CD14-positive monocyte (primary cell): Measurements from ENCODE around the gene STARD8. TPM values are rescaled to one million over a fixed set of nuclear protein-coding genes. Genes with fewer than 3 reads are reported as not detected.

Source experiments
- DNase-seq, 3 donors: peaks; one replicate each; pipeline ENCODE4 v3.0.0-alpha.2; 2011 to 2022
- H2AFZ ChIP-seq: 2 replicates; pipeline ENCODE4 v1.6.0; 2012; ENCODE audit warnings: mild to moderate bottlenecking, low read depth, low read length, inconsistent platforms; ENCODE audit not compliant: insufficient read depth, poor library complexity, severe bottlenecking
- H3K27ac ChIP-seq, 2 donors: 1 replicate in 1 of 2; 2 replicates in 1 of 2; pipeline ENCODE4 v1.5.1; 2012 to 2013; ENCODE audit warnings: low read length in 2 of 2, control low read depth in 1 of 2, inconsistent platforms in 1 of 2, low read depth in 1 of 2, mild to moderate bottlenecking in 1 of 2
- H3K27me3 ChIP-seq, 2 donors: one replicate each; pipeline versions ENCODE4 v1.6.0 to v1.6.1; 2011 to 2013; ENCODE audit warnings: low read length in 2 of 2; ENCODE audit not compliant: control insufficient read depth in 2 of 2, insufficient read depth in 2 of 2
- H3K36me3 ChIP-seq, 2 donors: replicated peaks in 1 of 2; 1 replicate in 1 of 2; 2 replicates in 1 of 2; pipeline versions ENCODE4 v1.5.1 to v1.6.1; 2012 to 2013; ENCODE audit warnings: low read length in 2 of 2, control low read depth in 1 of 2, inconsistent platforms in 1 of 2, mild to moderate bottlenecking in 1 of 2; ENCODE audit not compliant: insufficient read depth in 2 of 2, control insufficient read depth in 1 of 2
- H3K4me1 ChIP-seq, 2 donors: 1 replicate in 1 of 2; 2 replicates in 1 of 2; pipeline versions ENCODE4 v1.5.1 to v1.6.1; 2012 to 2013; ENCODE audit warnings: low read length in 2 of 2, control low read depth in 1 of 2, inconsistent platforms in 1 of 2, mild to moderate bottlenecking in 1 of 2, moderate library complexity in 1 of 2; ENCODE audit not compliant: insufficient read depth in 2 of 2, control insufficient read depth in 1 of 2
- H3K4me2 ChIP-seq: replicated peaks from 2 replicates; pipeline ENCODE3; 2012; ENCODE audit warnings: low read length, moderate library complexity, mild to moderate bottlenecking; ENCODE audit not compliant: poor library complexity, severe bottlenecking; ENCODE audit errors: extremely low read depth
- H3K4me3 ChIP-seq, 3 experiments: fragments of 200-600 bp in 1 of 3; sonication (generic) in 1 of 3; replicated peaks in 1 of 3; 1 replicate in 2 of 3; 2 replicates in 1 of 3; pipeline ENCODE4 v1.5.1; 2011 to 2013; ENCODE audit warnings: low read length in 3 of 3, mild to moderate bottlenecking in 3 of 3, control low read depth in 2 of 3, low read depth in 2 of 3, inconsistent platforms in 1 of 3, moderate library complexity in 1 of 3
- H3K79me2 ChIP-seq: 2 replicates; pipeline ENCODE4 v1.6.0; 2012; ENCODE audit warnings: mild to moderate bottlenecking, control low read depth, inconsistent platforms, low read length, moderate library complexity; ENCODE audit not compliant: insufficient read depth
- H3K9ac ChIP-seq: 2 replicates; pipeline ENCODE4 v1.6.0; 2017; ENCODE audit warnings: low read length, mild to moderate bottlenecking; ENCODE audit not compliant: insufficient read depth, poor library complexity, severe bottlenecking
- H3K9me3 ChIP-seq, 2 donors: replicated peaks in 1 of 2; 1 replicate in 1 of 2; 2 replicates in 1 of 2; pipeline versions ENCODE4 v1.5.1 to v1.6.1; 2012 to 2013; ENCODE audit warnings: low read length in 2 of 2, control low read depth in 1 of 2; ENCODE audit not compliant: control insufficient read depth in 1 of 2, insufficient read depth in 1 of 2
- H4K20me1 ChIP-seq: 2 replicates; pipeline ENCODE4 v1.6.0; 2012; ENCODE audit warnings: mild to moderate bottlenecking, low read length, control low read depth, moderate library complexity; ENCODE audit not compliant: insufficient read depth
- H3K27ac Mint-ChIP-seq, 7 donors: one replicate each; pipeline ENCODE4 v1.8.0; 2020; ENCODE audit warnings: mild to moderate bottlenecking in 7 of 7, mixed read lengths in 7 of 7, moderate library complexity in 6 of 7, inconsistent platforms in 2 of 7
- H3K27me3 Mint-ChIP-seq, 3 donors: one replicate each; pipeline ENCODE4 v1.8.0; 2021 to 2022; ENCODE audit warnings: low read depth in 3 of 3, mild to moderate bottlenecking in 3 of 3, mixed read lengths in 3 of 3, moderate library complexity in 3 of 3, inconsistent platforms in 1 of 3
- H3K36me3 Mint-ChIP-seq, 2 donors: one replicate each; pipeline ENCODE4 v1.8.0; 2020; ENCODE audit warnings: mixed read lengths in 2 of 2, inconsistent platforms in 1 of 2, mild to moderate bottlenecking in 1 of 2
- H3K4me1 Mint-ChIP-seq: one replicate; pipeline ENCODE4 v1.8.0; 2020; ENCODE audit warnings: mild to moderate bottlenecking, mixed read lengths
- H3K4me3 Mint-ChIP-seq, 2 donors: one replicate each; pipeline ENCODE4 v1.8.0; 2020; ENCODE audit warnings: mild to moderate bottlenecking in 2 of 2, mixed read lengths in 2 of 2, moderate library complexity in 1 of 2
- H3K9me3 Mint-ChIP-seq, 7 donors: one replicate each; pipeline ENCODE4 v1.8.0; 2020 to 2022; ENCODE audit warnings: mixed read lengths in 7 of 7, mild to moderate bottlenecking in 6 of 7, moderate library complexity in 6 of 7, inconsistent platforms in 2 of 7
- CTCF ChIP-seq: fragments of 200-600 bp; IDR thresholded peaks from one replicate; pipeline ENCODE4 v1.8.0; 2022; ENCODE audit warnings: antibody characterized with exemption, mild to moderate bottlenecking
- WGBS: methylation state at CpG from one replicate; pipeline ENCODE4 v1.1.5; 2013; ENCODE audit warnings: missing lambda C conversion rate; ENCODE audit not compliant: insufficient coverage; 5-methylcytosine and 5-hydroxymethylcytosine counted together
- intact Hi-C, 2 donors: fragments of 100-400 bp; cut with micrococcal nuclease; formaldehyde crosslinking; loops; one replicate each; pipeline versions ENCODE4 v1.15.0 to v1.15.1; 2023
- polyA plus RNA-seq, 3 donors: library from polyadenylated mRNA; depleted of rRNA in 1 of 3; unstranded in 2 of 3; stranded (reverse) in 1 of 3; fragments of 300-500 nt in 2 of 3; fragments of >200 nt in 1 of 3; fragmentation: Illumina TruSeq in 2 of 3; gene quantifications; 1 replicate in 2 of 3; 2 replicates in 1 of 3; pipeline ENCODE4 v1.2.3, GENCODE V29; 2012 to 2021

Gene STARD8
- polyA plus RNA-seq, 3 donors = 1.2 to 4.1 (median 1.7) TPM

- Histone ChIP-seq H3K4me2 (no peak overlapping the region), H2AFZ (no peak overlapping the region), H3K36me3 (no peaks in the 10 kb centered on the region), H4K20me1 (no peaks in the 10 kb centered on the region), H3K27me3 (no peaks in the 10 kb centered on the region), H3K4me1 (peaks cover 24% of the 10 kb centered on the region in 2 donors), H3K79me2 (no peaks in the 10 kb centered on the region), H3K9me3 (no peaks in the 10 kb centered on the region), H3K4me3 (no peak overlapping the region), H3K27ac (no peak overlapping the region), H3K9ac (no peak overlapping the region)
- Mint-ChIP-seq H3K36me3 (no peaks in the 10 kb centered on the region), H3K4me3 (no peak overlapping the region), H3K4me1 (peaks cover 32% of the 10 kb centered on the region), H3K27ac (no peak overlapping the region), H3K9me3 (peaks cover 0 to 4% (median 0%) of the 10 kb centered on the region in 7 donors), H3K27me3 (peaks cover 0 to 12% (median 3%) of the 10 kb centered on the region in 3 donors)
- WGBS = no CpG with 5 or more reads among the region's 10 CpGs
- no peak for DNase-seq
- intact Hi-C loops = no loop called here
- no peak for TF ChIP-seq CTCF
Observed at GRCh38 chrX:68669094-68669860, 21.8 kb downstream of the STARD8 start.

- Histone ChIP-seq H4K20me1 (no peaks in the 10 kb centered on the region), H3K9me3 (no peaks in the 10 kb centered on the region), H3K27me3 (no peaks in the 10 kb centered on the region), H3K79me2 (no peaks in the 10 kb centered on the region), H3K4me1 (peaks cover 24% of the 10 kb centered on the region in 2 donors), H3K27ac (no peak overlapping the region), H3K4me3 (no peak overlapping the region), H2AFZ (no peak overlapping the region), H3K9ac (no peak overlapping the region), H3K36me3 (no peaks in the 10 kb centered on the region), H3K4me2 (no peak overlapping the region)
- intact Hi-C loops = no loop called here
- Mint-ChIP-seq H3K4me1 (peaks cover 32% of the 10 kb centered on the region), H3K27me3 (peaks cover 0 to 12% (median 3%) of the 10 kb centered on the region in 3 donors), H3K9me3 (peaks cover 0 to 4% (median 0%) of the 10 kb centered on the region in 7 donors), H3K27ac (no peak overlapping the region), H3K4me3 (no peak overlapping the region), H3K36me3 (no peaks in the 10 kb centered on the region)
- no peak for DNase-seq
- 100% methylated on average over 2 of the region's 3 CpGs for WGBS
- no peak for TF ChIP-seq CTCF
Observed at GRCh38 chrX:68669871-68670270, 22.4 kb downstream of the STARD8 start.
